Chondrocyte (in vitro differentiated cells): ENCODE results near the gene NLRP13. TPM values are rescaled to one million over a fixed set of nuclear protein-coding genes. Genes with fewer than 3 reads are reported as not detected.

Source experiments
- DNase-seq: peaks from one replicate; pipeline ENCODE4 v3.0.0; 2021; ENCODE audit warnings: mixed read lengths, low spot score
- H3K27ac Mint-ChIP-seq: one replicate; pipeline ENCODE4 v1.8.0; 2021; ENCODE audit warnings: mild to moderate bottlenecking, moderate library complexity, mixed read lengths; ENCODE audit not compliant: unreplicated experiment
- H3K27me3 Mint-ChIP-seq: 2 replicates; pipeline ENCODE4 v1.8.0; 2021; ENCODE audit warnings: low read depth, mixed read lengths
- H3K36me3 Mint-ChIP-seq: 2 replicates; pipeline ENCODE4 v1.8.0; 2021; ENCODE audit warnings: low read depth, mixed read lengths
- H3K4me1 Mint-ChIP-seq: 2 replicates; pipeline ENCODE4 v1.8.0; 2021; ENCODE audit warnings: low read depth, mild to moderate bottlenecking, mixed read lengths
- H3K4me3 Mint-ChIP-seq: one replicate; pipeline ENCODE4 v1.8.0; 2021; ENCODE audit warnings: mild to moderate bottlenecking, moderate library complexity, mixed read lengths; ENCODE audit not compliant: unreplicated experiment
- H3K9me3 Mint-ChIP-seq: 2 replicates; pipeline ENCODE4 v1.8.0; 2021; ENCODE audit warnings: low read depth, mixed read lengths
- long read RNA-seq: library from polyadenylated mRNA; stranded (forward); transcript quantifications from one replicate; pipeline ENCODE4 v2.0.0, GENCODE V29; 2021
- total RNA-seq: library from RNA; stranded (reverse); gene quantifications from 3 replicates; pipeline ENCODE4 v1.2.1, GENCODE V29; 2021
- TF ChIP-seq, protein P1 (sequence below): fragments of 200-600 bp; sonication (generic); IDR thresholded peaks from 2 replicates; pipeline ENCODE4 v1.5.0; 2021; ENCODE audit warnings: antibody characterized with exemption, mild to moderate bottlenecking, moderate library complexity

The NLRP13 gene, protein sequence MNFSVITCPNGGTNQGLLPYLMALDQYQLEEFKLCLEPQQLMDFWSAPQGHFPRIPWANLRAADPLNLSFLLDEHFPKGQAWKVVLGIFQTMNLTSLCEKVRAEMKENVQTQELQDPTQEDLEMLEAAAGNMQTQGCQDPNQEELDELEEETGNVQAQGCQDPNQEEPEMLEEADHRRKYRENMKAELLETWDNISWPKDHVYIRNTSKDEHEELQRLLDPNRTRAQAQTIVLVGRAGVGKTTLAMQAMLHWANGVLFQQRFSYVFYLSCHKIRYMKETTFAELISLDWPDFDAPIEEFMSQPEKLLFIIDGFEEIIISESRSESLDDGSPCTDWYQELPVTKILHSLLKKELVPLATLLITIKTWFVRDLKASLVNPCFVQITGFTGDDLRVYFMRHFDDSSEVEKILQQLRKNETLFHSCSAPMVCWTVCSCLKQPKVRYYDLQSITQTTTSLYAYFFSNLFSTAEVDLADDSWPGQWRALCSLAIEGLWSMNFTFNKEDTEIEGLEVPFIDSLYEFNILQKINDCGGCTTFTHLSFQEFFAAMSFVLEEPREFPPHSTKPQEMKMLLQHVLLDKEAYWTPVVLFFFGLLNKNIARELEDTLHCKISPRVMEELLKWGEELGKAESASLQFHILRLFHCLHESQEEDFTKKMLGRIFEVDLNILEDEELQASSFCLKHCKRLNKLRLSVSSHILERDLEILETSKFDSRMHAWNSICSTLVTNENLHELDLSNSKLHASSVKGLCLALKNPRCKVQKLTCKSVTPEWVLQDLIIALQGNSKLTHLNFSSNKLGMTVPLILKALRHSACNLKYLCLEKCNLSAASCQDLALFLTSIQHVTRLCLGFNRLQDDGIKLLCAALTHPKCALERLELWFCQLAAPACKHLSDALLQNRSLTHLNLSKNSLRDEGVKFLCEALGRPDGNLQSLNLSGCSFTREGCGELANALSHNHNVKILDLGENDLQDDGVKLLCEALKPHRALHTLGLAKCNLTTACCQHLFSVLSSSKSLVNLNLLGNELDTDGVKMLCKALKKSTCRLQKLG
- not detected in 3 replicates for total RNA-seq
- long read RNA-seq: 0 reads

DNA sequence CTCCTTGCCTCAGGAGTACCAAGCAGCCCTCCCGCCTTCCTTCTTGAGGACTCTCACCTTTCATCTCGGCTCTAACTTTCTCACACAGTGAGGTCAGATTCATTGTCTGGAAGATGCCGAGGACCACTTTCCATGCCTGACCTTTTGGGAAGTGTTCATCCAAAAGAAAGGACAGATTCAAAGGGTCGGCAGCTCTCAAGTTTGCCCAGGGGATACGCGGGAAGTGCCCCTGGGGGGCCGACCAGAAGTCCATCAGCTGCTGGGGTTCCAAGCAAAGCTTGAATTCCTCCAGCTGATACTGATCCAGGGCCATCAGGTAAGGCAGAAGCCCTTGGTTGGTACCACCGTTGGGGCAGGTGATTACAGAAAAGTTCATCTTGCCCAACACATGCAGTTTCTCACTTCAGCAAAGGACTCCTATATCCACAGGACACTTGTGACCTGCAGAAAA is at the start of gene NLRP13:
Gene NLRP13, minus strand, starts transcription at position 401 of the 451 bp plus-strand sequence. Its CDS starts 25 bp downstream, at position 376.
- DNase-seq: no peak

DNA sequence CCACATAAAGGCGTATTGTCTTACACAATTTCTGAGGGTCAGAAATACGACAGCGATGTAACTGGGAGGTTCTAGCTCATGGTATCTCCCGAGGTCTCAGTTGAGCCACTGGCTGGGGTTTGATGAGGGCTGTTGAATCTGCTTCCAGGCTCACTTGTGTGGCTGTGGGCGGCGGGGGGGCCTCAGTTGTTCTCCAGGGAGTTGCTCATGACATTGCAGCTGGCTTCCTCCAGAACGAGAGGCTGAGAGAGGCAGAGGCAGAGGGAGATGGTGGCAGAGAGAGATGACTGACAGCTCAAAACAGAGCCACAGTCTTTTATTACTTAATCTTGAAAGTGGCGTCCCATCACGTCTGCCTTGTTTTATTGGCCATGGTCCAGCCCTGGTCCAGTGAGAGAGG is 48.3 kb upstream of the NLRP13 start:
- no peak overlapping the region for H3K27ac Mint-ChIP-seq
- no peaks in the 10 kb centered on the region for H3K27me3 Mint-ChIP-seq
- H3K36me3 Mint-ChIP-seq: no peaks in the 10 kb centered on the region
- no peak for DNase-seq
- no peak overlapping the region for H3K4me3 Mint-ChIP-seq
- H3K4me1 Mint-ChIP-seq: no peaks in the 10 kb centered on the region
- TF ChIP-seq, protein P1, sequence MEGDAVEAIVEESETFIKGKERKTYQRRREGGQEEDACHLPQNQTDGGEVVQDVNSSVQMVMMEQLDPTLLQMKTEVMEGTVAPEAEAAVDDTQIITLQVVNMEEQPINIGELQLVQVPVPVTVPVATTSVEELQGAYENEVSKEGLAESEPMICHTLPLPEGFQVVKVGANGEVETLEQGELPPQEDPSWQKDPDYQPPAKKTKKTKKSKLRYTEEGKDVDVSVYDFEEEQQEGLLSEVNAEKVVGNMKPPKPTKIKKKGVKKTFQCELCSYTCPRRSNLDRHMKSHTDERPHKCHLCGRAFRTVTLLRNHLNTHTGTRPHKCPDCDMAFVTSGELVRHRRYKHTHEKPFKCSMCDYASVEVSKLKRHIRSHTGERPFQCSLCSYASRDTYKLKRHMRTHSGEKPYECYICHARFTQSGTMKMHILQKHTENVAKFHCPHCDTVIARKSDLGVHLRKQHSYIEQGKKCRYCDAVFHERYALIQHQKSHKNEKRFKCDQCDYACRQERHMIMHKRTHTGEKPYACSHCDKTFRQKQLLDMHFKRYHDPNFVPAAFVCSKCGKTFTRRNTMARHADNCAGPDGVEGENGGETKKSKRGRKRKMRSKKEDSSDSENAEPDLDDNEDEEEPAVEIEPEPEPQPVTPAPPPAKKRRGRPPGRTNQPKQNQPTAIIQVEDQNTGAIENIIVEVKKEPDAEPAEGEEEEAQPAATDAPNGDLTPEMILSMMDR: no peak
- H3K9me3 Mint-ChIP-seq: peaks cover 38% of the 10 kb centered on the region

More for the DNA sequence above, at the start of gene NLRP13:
- H3K27ac Mint-ChIP-seq: no peak within 1 kb of the TSS
- TF ChIP-seq, protein P1: no peak
- no peaks in the 10 kb centered on the region for H3K27me3 Mint-ChIP-seq
- H3K4me1 Mint-ChIP-seq: no peaks in the 10 kb centered on the region
- H3K36me3 Mint-ChIP-seq: peaks cover 5% of the 10 kb centered on the region
- H3K9me3 Mint-ChIP-seq: peaks cover 57% of the 10 kb centered on the region
- no peak within 1 kb of the TSS for H3K4me3 Mint-ChIP-seq

DNA sequence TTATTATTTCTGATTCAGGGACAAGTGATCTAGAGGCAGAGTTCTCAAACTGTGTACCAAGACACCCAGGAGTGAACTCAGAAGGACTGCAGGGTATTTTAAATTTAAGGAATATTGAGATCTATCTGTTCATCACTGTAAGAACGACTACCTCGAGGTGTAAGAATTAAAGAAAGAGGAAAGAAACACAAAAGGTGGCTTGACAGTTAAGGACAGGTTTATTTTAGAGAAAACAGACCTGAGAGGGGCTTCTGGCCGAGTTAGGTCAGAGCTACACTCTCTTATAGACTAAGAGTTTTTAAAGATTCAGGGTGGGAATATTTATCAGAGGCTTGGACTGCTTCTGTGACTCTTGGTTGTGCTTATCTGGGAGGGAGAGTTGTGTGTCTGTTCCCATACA is 41.8 kb upstream of the NLRP13 start:
- no peak for DNase-seq
- no peak overlapping the region for H3K4me3 Mint-ChIP-seq
- TF ChIP-seq, protein P1: no peak
- H3K27me3 Mint-ChIP-seq: no peaks in the 10 kb centered on the region
- H3K4me1 Mint-ChIP-seq: no peaks in the 10 kb centered on the region
- H3K9me3 Mint-ChIP-seq: peaks cover 52% of the 10 kb centered on the region
- no peak overlapping the region for H3K27ac Mint-ChIP-seq
- no peaks in the 10 kb centered on the region for H3K36me3 Mint-ChIP-seq

DNA sequence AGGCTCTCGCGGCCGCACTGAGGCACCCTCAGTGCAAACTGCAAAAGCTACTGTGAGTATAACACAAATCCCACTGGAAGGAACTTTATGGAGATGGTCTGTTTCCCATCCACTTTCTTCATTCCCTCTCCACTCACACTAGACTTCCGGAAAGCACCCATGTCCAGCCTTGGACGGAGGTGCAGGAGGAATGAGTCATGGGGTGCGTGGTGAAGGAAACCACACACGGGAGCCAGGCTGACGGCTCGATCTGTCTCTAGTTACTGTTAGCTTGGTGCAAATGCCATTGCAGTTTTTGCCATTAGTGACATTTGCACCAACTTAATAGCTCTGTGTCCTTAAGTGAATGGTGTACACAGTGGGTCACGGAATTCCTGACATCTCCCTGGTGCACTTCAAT is 30.1 kb upstream of the NLRP13 start:
- Mint-ChIP-seq H3K36me3 (no peaks in the 10 kb centered on the region), H3K4me1 (no peaks in the 10 kb centered on the region), H3K9me3 (peaks cover 37% of the 10 kb centered on the region), H3K4me3 (no peak overlapping the region), H3K27ac (no peak overlapping the region), H3K27me3 (no peaks in the 10 kb centered on the region)
- TF ChIP-seq, protein P1: no peak
- no peak for DNase-seq
